Mucosa of rectum (tissue), 2 donors: Measurements from ENCODE around the gene IRX6.

Source experiments
- H3K27ac ChIP-seq, 2 donors: one replicate each; pipeline ENCODE4 v1.7.0; 2013; ENCODE audit warnings: inconsistent platforms in 2 of 2, low read depth in 2 of 2, low read length in 2 of 2
- H3K27me3 ChIP-seq, 2 donors: one replicate each; pipeline ENCODE4 v1.7.0; 2013; ENCODE audit warnings: low read length in 2 of 2; ENCODE audit not compliant: control insufficient read depth in 2 of 2, insufficient read depth in 2 of 2
- H3K36me3 ChIP-seq, 2 donors: one replicate each; pipeline ENCODE4 v1.7.0; 2013; ENCODE audit warnings: low read length in 2 of 2; ENCODE audit not compliant: control insufficient read depth in 2 of 2, insufficient read depth in 2 of 2
- H3K4me1 ChIP-seq, 2 donors: one replicate each; pipeline ENCODE4 v1.7.0; 2013; ENCODE audit warnings: low read length in 2 of 2, mild to moderate bottlenecking in 1 of 2; ENCODE audit not compliant: control insufficient read depth in 2 of 2, insufficient read depth in 2 of 2
- H3K4me3 ChIP-seq, 2 donors: one replicate each; pipeline ENCODE4 v1.7.0; 2013; ENCODE audit warnings: low read length in 2 of 2
- H3K9ac ChIP-seq, 2 donors: one replicate each; pipeline ENCODE4 v1.7.0; 2013; ENCODE audit warnings: low read length in 2 of 2, low read depth in 1 of 2, mild to moderate bottlenecking in 1 of 2
- H3K9me3 ChIP-seq, 2 donors: one replicate each; pipeline ENCODE4 v1.7.0; 2013; ENCODE audit warnings: low read length in 2 of 2; ENCODE audit not compliant: control insufficient read depth in 2 of 2
- donor health status: healthy.
- donor health status: Normal muscosa, but diverticular disease.

The IRX6 gene

GRCh38 chr16:55323637-55324271, at the start of gene IRX6:
IRX6 (plus strand) TSS chr16:55324203; CDS start chr16:55325092, 889 bp downstream.
- Histone ChIP-seq H3K36me3 (no peaks in the 10 kb centered on the region), H3K27ac (no peak within 1 kb of the TSS), H3K9me3 (no peaks in the 10 kb centered on the region), H3K4me3 (no peak within 1 kb of the TSS), H3K9ac (no peak within 1 kb of the TSS), H3K4me1 (no peaks in the 10 kb centered on the region), H3K27me3 (peaks cover 11% of the 10 kb centered on the region in 2 donors)

GRCh38 chr16:55274391-55274790, 49.6 kb upstream of the IRX6 start:
- H3K4me1 ChIP-seq = no peaks in the 10 kb centered on the region
- no peak overlapping the region for H3K9ac ChIP-seq
- no peak overlapping the region for H3K27ac ChIP-seq

GRCh38 chr16:55275167-55275566, 48.8 kb upstream of the IRX6 start:
- H3K27me3 ChIP-seq = no peaks in the 10 kb centered on the region
- H3K36me3 ChIP-seq = no peaks in the 10 kb centered on the region
- H3K27ac ChIP-seq = no peak overlapping the region
- no peaks in the 10 kb centered on the region for H3K9me3 ChIP-seq
- no peak overlapping the region for H3K4me3 ChIP-seq
- H3K4me1 ChIP-seq = no peaks in the 10 kb centered on the region
- H3K9ac ChIP-seq = no peak overlapping the region

More at GRCh38 chr16:55274391-55274790, 49.6 kb upstream of the IRX6 start:
- Histone ChIP-seq H3K36me3 (no peaks in the 10 kb centered on the region), H3K9me3 (no peaks in the 10 kb centered on the region), H3K4me3 (no peak overlapping the region), H3K27me3 (no peaks in the 10 kb centered on the region)

GRCh38 chr16:55275869-55276268, 48.1 kb upstream of the IRX6 start:
- H3K27me3 ChIP-seq = no peaks in the 10 kb centered on the region
- H3K9ac ChIP-seq = no peak overlapping the region
- H3K4me1 ChIP-seq = no peaks in the 10 kb centered on the region
- no peaks in the 10 kb centered on the region for H3K9me3 ChIP-seq
- H3K27ac ChIP-seq = no peak overlapping the region
- no peak overlapping the region for H3K4me3 ChIP-seq
- no peaks in the 10 kb centered on the region for H3K36me3 ChIP-seq

GRCh38 chr16:55277536-55277935, 46.5 kb upstream of the IRX6 start:
- Histone ChIP-seq H3K9me3 (no peaks in the 10 kb centered on the region), H3K9ac (no peak overlapping the region), H3K27ac (no peak overlapping the region), H3K4me1 (no peaks in the 10 kb centered on the region), H3K4me3 (no peak overlapping the region), H3K36me3 (no peaks in the 10 kb centered on the region), H3K27me3 (peaks cover 2% of the 10 kb centered on the region in 2 donors)

- Histone ChIP-seq H3K9ac (no peak overlapping the region), H3K4me1 (no peaks in the 10 kb centered on the region), H3K4me3 (no peak overlapping the region), H3K27me3 (peaks cover 2 to 4% of the 10 kb centered on the region in 2 donors), H3K27ac (no peak overlapping the region), H3K36me3 (no peaks in the 10 kb centered on the region), H3K9me3 (no peaks in the 10 kb centered on the region)
Observed at GRCh38 chr16:55279598-55279997, 44.4 kb upstream of the IRX6 start.

GRCh38 chr16:55280587-55280986, 43.4 kb upstream of the IRX6 start:
- Histone ChIP-seq H3K9me3 (no peaks in the 10 kb centered on the region), H3K27ac (no peak overlapping the region), H3K36me3 (no peaks in the 10 kb centered on the region), H3K9ac (no peak overlapping the region), H3K4me3 (no peak overlapping the region), H3K27me3 (peaks cover 2 to 4% of the 10 kb centered on the region in 2 donors), H3K4me1 (no peaks in the 10 kb centered on the region)

- no peak overlapping the region for H3K27ac ChIP-seq
- H3K36me3 ChIP-seq = no peaks in the 10 kb centered on the region
- H3K4me1 ChIP-seq = no peaks in the 10 kb centered on the region
- no peak overlapping the region for H3K9ac ChIP-seq
- no peak overlapping the region for H3K4me3 ChIP-seq
- no peaks in the 10 kb centered on the region for H3K9me3 ChIP-seq
- peaks cover 2 to 4% of the 10 kb centered on the region in 2 donors for H3K27me3 ChIP-seq
Observed at GRCh38 chr16:55282441-55282840, 41.6 kb upstream of the IRX6 start.

GRCh38 chr16:55283812-55284717, 39.9 kb upstream of the IRX6 start:
- Histone ChIP-seq H3K4me3 (no peak overlapping the region), H3K4me1 (no peaks in the 10 kb centered on the region), H3K27ac (no peak overlapping the region), H3K9me3 (peaks cover 0 to 3% of the 10 kb centered on the region in 2 donors), H3K36me3 (no peaks in the 10 kb centered on the region), H3K27me3 (peaks cover 2 to 4% of the 10 kb centered on the region in 2 donors), H3K9ac (no peak overlapping the region)

GRCh38 chr16:55284718-55285099, 39.3 kb upstream of the IRX6 start:
- H3K4me3 ChIP-seq = no peak overlapping the region
- H3K9ac ChIP-seq = no peak overlapping the region
- H3K27ac ChIP-seq = no peak overlapping the region
- no peaks in the 10 kb centered on the region for H3K36me3 ChIP-seq
- no peaks in the 10 kb centered on the region for H3K4me1 ChIP-seq
- H3K27me3 ChIP-seq = peaks cover 2 to 4% of the 10 kb centered on the region in 2 donors
- peaks cover 0 to 3% of the 10 kb centered on the region in 2 donors for H3K9me3 ChIP-seq
